ENCODE data around the gene SRCAP. TPM values are rescaled to one million over a fixed set of nuclear protein-coding genes. Genes with fewer than 3 reads are reported as not detected.
A peak's percentile ranks its signal among the peaks of the same experiment; 100 is the strongest.

Gene SRCAP
- total and polyA plus RNA-seq, 2 of the 8 experiments (the other 6 are each of a cell fraction or from before 2014, with no cell fraction given), result 5.5 to 54.3 TPM

DNA sequence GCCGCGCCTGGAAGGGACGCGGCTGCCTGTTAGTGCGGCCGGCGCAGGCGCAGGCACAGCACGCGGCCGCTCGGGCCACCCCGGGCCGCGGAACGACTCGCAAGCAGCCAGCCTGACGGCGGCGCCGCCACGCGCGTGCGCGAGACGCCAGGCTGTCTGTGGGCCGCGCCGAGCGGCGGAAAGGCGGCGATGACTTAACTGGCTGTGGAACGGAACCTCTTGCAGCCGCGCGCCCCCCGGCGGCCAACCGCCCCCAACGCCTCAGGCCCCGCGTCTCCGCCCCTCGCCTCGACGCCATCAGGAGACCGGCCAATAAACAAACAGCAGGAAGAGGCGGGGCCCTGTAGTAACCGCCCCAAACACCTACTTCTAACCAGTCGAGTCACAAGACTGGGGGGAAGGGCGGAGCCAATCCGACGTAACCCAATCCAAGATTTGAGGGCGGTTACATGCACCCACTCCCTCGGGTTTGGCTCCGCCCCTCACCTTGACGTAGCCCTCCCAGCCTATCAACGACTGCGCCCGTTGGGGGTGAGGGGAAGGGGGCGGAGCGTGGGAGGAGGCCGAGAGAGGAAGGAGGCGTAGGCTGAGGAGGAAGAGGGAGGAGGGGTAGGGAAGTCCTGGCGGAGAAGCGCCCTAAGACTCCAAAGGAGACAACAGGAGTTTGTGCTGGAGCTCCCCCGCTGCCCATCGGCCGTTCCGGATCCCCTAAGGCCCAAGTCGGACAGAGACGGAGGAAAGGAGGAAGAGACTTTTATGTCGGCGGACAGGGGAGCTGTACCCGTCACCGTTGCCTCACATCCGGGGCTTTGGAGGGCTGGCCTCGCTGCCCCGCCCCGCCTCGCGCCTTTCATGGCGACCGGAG, 40.9 kb upstream of the SRCAP start, which contains the start of gene FBRS (continued):
- TF ChIP-seq TBP (IDR thresholded peaks at IDR 0.05; ENCODE audit: low read depth, low read length) (no peak; the same call in none of the 2 replicates), SP2 (IDR thresholded peaks at IDR 0.05; ENCODE audit: low read length) (no peak), PHF8 (conservative IDR thresholded peaks at IDR 0.05; ENCODE audit: low read depth, low read length) (peak; percentile 69), GTF2F1 (IDR thresholded peaks at IDR 0.05; ENCODE audit: borderline replicate concordance, low read depth, low read length) (no peak), TEAD4 (IDR thresholded peaks at IDR 0.05; ENCODE audit: low read depth, low read length) (no peak), SIX5 (IDR thresholded peaks at IDR 0.05; ENCODE audit: low read depth, low read length) (no peak), ASH2L (IDR thresholded peaks at IDR 0.05; ENCODE audit: low read length) (peak; percentile 35), SRF (IDR thresholded peaks at IDR 0.05; ENCODE audit: low read depth, low read length) (peak; percentile 70), FOSL1 (IDR thresholded peaks at IDR 0.05; ENCODE audit: insufficient read depth, low read depth, low read length) (0 out of 2 replicates have a peak, but pooled peaks have one; percentile 24), KDM5A (IDR thresholded peaks at IDR 0.05; ENCODE audit: low read length) (no peak), E2F6 (IDR thresholded peaks at IDR 0.05) (no peak), KDM1A (IDR thresholded peaks at IDR 0.05; ENCODE audit: borderline replicate concordance, low read length) (peak; percentile 78; the same call in 1 of the 2 replicates), RFX5 (IDR thresholded peaks at IDR 0.05; ENCODE audit: borderline replicate concordance, low read depth, low read length) (no peak), NRF1 (IDR thresholded peaks at IDR 0.05; ENCODE audit: low read depth, low read length) (peak; percentile 54), RAD21 (IDR thresholded peaks at IDR 0.05 in 1 of 2, conservative IDR thresholded peaks at IDR 0.05 in 1 of 2; ENCODE audit: low read depth in 2 of 2, low read length in 2 of 2) (peak; percentile 46 to 61), BACH1 (IDR thresholded peaks at IDR 0.05; ENCODE audit: low read length) (peak; percentile 98), CHD1 (IDR thresholded peaks at IDR 0.05; ENCODE audit: low read depth, low read length) (no peak), RBBP5 (IDR thresholded peaks at IDR 0.05; ENCODE audit: borderline replicate concordance, low read depth, low read length) (peak; percentile 67; the same call in 1 of the 2 replicates), ZNF274 (IDR thresholded peaks at IDR 0.05; ENCODE audit: borderline replicate concordance, extremely low read depth, low read length) (no peak), JUND (IDR thresholded peaks at IDR 0.05; ENCODE audit: low read length) (peak; percentile 19; the same call in 1 of the 2 replicates), SAP30 (IDR thresholded peaks at IDR 0.05; ENCODE audit: insufficient read depth, insufficient replicate concordance, low read length) (no peak), SP1 (IDR thresholded peaks at IDR 0.05; ENCODE audit: low read depth, low read length) (peak; percentile 90)

Data from H1 (cell line).